Gastrocnemius medialis (tissue), 4 donors: ENCODE results near the gene PLAC1.

Experiments used
- CTCF ChIP-seq, 5 experiments: fragments of 450-650 bp in 3 of 5; fragments of 200-600 bp in 2 of 5; sonication (generic) in 2 of 5; IDR thresholded peaks in 4 of 5; conservative IDR thresholded peaks in 1 of 5; 1 replicate in 4 of 5; 2 replicates in 1 of 5; pipeline ENCODE4 v1.5.1; 2016 to 2019; ENCODE audit warnings: antibody characterized with exemption in 5 of 5, mild to moderate bottlenecking in 3 of 5, moderate library complexity in 3 of 5
- POLR2A ChIP-seq, 2 donors: fragments of 450-650 bp; IDR thresholded peaks; one replicate each; pipeline ENCODE4 v1.6.1; 2017; ENCODE audit warnings: antibody characterized with exemption in 2 of 2, mild to moderate bottlenecking in 2 of 2, moderate library complexity in 2 of 2

DNA sequence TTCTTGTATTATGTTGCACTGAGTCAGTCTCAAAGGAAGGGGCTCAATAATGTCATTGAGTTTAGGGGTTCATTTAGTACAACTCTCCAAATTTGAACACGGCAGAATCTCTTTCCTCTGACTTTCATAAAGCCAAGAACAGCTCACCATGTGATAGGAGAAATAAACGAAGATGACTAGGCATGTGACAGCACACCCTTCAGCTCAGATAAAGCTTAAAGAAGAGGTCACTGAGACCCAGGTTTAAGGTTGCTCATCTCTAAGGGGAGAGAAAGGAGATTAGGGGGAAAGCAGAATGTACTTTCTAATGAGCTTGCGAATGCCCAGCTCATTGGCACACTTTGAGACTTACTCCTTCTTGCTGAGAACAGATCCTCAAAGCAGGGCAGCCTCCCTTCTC, 89.0 kb downstream of the PLAC1 start:
- TF ChIP-seq CTCF (IDR thresholded peaks at IDR 0.05 in 4 of 5, conservative IDR thresholded peaks at IDR 0.05 in 1 of 5) (no peak), POLR2A (IDR thresholded peaks at IDR 0.05) (no peak)
